HG02840 (cell line): ENCODE results near the gene ZRANB3.

ENCODE experiments used
- ATAC-seq: cut with Tn5 transposase; IDR thresholded peaks from one replicate; pipeline ENCODE4 v1.9.1; 2021; ENCODE audit warnings: mild to moderate bottlenecking, moderate library complexity, moderate number of reproducible peaks; ENCODE audit not compliant: unreplicated experiment, low FRiP score

ZRANB3 gene

DNA sequence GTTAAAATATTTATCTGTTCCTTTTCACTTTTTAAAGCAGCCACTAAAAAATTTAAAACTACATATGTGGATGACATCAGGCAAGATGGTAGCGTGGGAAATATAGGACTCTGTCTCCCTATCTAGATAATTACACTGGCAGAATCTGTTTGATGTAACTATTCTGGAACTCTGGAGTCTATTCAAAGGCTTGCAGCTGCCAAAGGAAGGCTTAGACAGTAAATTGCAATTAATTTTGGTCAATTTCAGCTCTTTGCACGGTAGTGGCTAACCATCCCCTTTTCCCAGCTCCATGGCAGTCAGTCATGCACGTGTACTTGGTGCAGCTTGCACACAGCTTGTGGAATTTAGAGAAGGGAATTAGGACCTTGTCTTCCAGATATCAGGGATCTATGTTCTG, 343.7 kb downstream of the ZRANB3 start:
- ATAC-seq, result no peak

DNA sequence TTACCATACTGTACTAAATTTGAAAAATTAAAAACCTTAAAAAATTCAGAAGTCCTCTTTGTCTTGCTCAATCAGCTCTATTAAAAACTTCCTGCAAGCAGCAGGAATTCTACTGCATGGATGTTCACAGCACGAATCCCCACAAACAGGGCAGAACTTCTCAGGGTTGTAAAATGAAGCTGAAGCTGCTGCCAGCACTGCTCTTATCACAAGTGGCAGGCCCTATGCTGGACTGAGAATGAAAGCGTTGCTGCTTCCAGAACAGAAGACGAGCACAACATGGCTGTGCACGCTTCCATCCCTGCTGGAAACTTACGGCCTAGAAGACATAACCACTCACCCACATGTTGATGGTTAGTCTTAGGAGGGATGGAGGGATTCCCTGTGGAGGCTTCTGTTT, 345.0 kb downstream of the ZRANB3 start:
- ATAC-seq, result no peak

DNA sequence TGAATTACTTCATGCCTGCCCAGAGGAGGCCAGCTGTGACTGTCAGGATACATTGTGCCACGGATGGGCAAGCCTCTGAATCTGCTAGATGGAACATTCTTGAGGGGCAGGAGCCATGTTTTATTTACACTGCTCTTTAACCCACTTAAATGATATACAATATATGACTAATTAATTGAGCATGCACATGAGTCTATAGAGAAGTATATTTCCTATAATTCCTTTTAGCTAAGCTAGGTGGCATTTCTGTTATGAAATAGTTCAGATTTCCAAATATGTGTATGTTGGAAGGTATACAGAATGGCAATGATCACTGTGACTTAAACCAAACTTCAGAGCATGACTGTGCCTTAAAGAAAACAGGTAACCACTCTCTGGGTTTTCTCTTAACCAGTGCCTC, 347.2 kb downstream of the ZRANB3 start:
- no peak for ATAC-seq

DNA sequence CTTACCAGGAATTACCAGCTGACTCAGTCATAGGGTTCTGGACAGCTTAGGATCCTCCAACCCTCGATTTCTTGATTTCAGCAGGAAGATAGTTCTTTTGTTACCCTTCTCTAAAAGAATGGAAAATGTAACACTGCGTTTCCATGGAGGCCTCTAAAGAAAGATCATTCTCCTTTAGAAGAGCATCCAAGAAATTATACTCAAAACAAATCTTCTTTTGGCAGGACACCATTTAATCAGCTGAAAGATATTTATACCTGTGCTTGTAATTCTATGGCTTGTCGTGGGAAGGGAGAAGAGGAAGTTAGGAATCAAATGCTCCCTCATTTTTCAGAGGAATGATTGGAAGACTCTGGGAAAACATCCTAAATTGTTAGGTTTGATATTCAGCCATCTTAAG, 348.4 kb downstream of the ZRANB3 start:
- no peak for ATAC-seq

DNA sequence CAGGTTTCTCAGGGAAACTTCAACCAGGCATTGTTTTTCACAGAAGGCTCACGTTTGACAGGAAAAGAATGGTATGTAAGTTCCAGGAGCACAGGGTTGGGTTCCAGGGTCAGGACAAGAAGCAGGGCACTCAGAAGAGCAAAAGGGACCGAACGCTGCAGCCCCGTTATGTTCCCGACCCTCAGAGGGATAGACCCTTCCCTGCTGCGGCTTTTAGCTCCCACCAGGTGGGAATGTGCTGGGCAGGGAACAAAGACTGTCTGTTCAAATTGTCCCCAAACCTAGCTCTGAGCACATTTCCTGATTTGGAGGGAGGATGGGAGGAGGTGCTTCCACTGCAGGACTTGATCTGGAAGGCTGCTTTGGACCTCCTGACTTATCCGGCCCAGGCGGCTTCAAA, 348.8 kb downstream of the ZRANB3 start:
- no peak for ATAC-seq

DNA sequence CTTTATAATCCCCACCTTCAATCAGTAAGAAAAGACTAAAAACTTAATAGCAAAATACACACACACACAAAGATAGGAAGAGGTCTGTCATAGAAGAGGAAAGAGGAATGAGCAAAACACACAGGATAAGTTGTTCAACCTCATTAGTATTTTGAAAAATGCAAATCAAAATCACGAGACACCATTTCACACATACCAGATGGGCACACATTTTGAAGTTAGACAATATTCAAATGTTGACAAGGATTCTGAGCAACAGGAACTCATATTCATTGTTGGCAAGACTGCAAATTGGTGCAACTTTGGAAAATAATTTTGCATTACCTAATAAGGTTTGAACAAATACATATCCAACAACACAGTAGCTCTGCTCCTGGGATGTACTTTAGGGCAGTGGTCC, 351.3 kb downstream of the ZRANB3 start:
- no peak for ATAC-seq

DNA sequence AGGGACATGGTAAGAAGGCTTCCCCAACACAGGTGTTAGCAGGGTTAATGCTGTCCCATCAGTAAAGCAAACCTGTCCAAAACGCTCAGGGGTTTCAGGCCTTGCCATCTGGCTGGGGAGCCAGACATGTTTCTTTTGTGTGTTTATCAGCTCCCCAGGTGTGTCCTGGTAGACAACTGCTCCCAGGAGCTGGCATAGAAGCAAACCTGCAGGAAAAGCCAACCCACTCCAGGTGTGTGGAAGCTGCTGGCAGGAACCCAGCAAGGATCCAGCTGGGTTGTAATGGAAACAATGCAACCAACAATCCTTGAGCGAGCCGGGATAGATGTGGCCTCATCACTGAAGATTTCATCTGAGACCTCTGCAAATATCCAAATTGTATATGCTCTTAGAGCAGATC, 355.8 kb downstream of the ZRANB3 start:
- no peak for ATAC-seq

DNA sequence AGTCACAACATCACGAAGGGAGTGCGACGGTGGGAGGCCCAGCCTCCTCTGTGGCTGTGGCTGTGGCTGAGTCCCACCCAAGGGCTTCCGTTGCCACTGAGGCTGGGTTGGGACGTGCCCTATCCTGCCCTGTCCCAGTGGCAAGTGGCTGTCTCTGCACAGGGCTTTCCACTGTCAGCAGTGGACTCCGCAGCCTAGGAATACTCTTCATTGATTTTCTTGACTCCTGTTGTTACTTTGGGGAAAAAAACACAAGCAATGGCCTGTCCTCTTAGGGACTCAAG, 356.3 kb downstream of the ZRANB3 start:
- no peak for ATAC-seq

DNA sequence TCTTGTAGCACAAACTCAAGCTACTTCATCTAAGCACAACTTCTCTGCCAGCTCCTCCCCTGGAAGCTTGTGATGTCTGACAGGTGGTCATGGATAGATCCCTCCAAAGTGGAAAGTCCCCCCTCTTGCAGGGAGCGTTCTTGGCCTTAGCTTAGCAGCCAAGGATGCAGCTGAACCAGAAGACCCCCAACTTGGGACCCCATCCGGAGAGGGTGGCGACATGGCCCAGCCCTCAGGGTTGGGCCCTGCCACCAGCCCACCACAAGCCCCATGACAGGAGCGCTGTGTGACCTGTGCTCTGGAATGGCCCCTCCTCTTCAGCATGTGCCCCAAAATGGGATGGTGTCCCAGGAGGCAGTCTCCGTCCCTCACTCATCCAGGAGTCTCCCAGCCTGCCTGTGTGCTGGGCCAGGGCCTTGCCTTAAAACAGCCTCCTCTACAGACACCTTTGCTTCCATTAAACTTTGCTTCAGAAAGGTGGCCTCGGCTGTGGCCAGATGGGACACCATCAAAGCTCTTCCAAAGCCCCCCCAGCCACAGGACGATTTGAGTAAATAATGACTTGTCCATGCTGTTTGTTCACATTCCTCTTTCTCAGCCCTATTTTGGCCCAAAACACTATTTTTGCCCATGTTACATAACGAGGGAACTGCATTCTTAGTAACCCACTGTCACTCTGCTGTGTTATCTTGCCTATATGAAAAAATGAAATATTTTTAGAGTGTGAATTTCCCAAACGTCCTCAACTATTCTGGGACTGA, 356.8 kb downstream of the ZRANB3 start:
- no peak for ATAC-seq

DNA sequence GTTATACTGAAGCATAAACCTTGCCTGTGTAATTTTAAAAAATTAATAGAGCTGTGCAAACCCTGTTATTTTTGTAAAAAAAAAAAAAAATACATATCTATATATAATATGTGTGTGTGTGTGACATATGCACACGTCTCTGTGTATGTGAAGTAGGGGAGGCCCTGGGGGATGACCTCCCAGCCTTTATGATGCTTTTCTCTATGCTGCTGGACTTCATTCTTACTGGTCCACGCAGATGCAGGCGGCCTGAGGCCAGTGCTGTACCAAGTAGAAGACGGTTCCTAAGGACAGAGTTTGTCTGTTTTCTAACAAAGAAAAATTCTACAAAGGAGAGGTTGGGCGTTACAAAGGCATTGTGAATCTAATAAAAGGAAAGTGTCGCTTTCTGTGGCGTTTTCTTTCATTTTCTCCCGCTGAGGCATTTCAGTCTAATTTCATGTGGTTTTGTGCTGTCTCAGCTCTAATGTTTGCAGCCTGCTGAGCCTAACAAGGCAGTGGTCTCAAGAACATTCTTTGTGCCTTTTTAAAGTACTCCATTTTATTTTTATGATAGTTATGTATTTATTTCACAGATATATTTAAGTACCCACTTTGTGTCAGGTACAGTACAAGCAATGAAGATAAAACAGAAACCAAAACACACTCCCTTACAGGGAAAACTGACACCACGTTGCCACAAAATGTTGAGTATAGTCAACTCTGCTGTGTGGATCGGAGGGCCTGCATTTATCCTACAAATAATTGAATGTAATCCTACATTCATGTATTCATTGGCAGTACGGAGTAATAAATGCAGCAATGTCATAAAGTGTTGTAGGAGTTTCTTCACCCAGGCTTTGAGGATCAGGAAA, 360.9 kb downstream of the ZRANB3 start:
- ATAC-seq, result no peak

DNA sequence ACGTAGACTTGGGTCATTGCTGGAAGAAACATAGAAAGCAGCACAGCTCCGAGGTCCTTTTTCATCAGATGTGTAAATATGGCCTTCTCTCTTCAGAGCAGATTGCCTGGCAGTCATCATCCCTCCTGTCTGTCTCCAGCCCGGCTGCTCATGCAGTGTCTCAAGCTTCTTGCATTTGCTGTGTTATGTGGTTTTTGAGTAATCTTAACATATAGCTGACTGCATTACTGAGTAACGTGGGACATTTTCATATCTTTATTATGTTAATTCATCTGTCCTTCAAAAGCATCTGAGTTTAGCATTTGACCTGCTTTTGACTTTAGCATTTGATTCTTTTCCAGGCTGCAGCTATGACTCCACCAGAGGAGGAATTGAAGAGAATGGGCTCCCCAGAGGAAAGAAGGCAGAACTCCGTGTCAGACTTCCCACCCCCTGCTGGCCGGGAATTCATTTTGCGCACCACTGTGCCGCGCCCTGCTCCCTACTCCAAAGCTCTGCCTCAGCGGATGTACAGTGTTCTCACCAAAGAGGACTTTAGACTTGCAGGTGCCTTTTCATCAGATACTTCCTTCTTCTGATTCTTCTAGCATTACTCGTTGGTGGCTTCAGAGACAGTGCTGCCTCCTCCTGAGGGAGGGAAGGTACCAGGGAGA, 362.7 kb downstream of the ZRANB3 start:
- no peak for ATAC-seq

DNA sequence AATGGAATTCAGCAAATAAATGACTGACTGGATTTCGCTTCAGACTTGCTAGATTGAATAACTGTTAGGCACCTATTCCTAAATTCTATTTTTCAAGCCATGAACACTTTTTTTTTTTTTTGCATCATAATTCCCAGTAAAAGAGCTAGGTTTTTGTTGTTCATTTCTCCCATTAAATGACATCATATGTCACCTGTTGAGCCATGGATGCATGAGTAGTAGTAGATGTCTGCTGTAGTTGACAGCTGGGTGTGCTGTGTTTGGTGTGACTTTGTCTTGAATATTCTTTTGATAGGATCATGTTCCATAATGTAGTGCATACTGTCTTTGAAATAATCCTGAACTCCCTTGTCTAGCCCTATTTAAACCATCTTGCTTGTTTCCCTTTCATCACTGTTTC, 363.7 kb downstream of the ZRANB3 start:
- no peak for ATAC-seq

DNA sequence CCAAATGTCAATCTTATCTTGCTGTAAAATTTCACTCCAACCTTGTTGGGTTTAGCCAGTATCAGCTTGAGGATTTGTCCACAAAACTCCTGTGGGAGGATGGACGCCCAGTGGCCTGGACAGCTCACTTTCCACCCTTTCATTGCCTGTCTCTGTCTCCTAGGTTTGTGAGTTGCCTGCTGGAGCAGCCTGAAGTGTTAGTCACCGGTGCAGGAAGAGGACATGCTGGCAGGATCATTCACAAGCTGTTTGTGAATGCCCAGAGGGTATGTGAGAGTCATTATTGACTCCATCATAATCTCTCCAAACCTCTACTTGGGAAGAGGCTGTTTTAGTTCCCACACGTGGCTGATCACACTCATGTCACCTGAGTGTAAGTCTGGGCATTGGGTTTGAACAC, 366.6 kb downstream of the ZRANB3 start:
- ATAC-seq, result no peak

DNA sequence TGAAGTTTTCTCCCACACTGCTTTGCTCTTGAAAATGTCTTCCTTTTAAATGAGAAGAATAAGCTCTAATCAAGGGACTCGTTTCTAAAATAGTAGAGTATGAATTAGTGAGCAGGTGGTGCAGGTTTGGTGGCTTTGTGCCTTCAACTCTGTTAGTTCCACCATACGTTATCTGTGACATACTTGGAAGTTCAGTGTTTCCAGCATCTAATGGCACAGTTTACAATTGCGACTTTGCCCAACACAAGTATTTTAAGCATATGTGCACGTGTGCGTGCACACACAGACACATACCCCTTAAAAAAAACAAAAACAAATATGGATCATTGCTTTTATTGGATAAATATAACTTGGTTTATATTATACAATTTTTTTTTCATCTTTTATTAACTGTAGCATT, 367.1 kb downstream of the ZRANB3 start:
- no peak for ATAC-seq

DNA sequence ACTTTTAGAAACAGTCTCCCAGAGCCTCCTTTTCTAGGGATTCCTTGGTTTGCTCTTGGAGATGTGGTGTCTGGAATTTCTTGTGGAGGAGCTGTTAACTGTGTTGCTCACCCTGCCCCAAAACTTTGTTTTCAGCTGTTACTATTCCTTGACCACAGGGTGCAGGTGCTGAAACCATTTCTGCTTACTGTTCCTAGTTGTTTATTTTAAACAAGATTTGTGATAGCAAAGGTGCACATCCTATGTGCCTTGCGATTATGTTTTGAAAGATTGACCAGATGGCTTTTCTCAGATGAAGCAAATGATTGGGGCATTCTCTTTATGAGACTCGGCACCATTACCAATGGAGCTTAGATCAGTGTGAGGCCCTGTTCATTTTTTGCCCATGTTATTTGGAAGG, 367.7 kb downstream of the ZRANB3 start:
- ATAC-seq, result no peak

DNA sequence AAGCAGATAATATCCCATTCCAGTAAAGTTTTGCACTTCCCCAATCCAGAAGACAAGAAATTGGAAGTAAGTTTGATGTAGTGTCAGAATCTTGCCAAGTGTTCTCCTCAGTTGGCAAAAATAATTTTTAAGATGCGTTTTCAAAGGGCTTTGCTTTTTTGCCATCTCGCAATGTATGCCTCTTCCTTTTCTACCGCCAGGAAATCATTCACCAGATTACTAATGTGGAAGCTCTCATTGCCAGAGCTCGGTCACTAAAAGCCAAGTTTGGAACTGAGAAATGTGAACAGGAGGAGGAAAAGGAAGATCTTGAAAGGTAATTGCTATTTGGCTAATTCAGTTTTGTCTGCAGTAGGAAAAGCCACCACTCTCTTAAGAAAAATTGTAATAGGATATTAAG, 368.2 kb downstream of the ZRANB3 start:
- no peak for ATAC-seq

DNA sequence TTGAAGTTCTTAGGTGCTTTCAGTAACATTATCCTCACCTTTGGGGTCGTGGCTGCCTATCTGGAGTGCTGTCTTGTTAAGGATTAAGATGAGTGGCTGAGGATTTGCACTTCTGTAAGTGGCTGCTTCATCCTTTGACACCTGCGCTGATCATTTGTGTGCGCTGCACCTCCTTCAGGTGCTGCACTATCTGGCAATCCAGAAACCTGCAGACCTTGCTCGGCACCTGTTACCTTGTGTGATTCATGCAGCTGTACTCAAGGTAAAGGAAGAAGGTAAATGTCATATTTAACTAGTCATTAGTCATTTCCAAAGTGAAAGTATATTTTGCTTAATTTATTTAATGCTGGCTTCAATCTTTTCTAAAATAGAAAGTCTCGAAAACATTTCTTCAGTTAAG, 368.6 kb downstream of the ZRANB3 start:
- no peak for ATAC-seq

DNA sequence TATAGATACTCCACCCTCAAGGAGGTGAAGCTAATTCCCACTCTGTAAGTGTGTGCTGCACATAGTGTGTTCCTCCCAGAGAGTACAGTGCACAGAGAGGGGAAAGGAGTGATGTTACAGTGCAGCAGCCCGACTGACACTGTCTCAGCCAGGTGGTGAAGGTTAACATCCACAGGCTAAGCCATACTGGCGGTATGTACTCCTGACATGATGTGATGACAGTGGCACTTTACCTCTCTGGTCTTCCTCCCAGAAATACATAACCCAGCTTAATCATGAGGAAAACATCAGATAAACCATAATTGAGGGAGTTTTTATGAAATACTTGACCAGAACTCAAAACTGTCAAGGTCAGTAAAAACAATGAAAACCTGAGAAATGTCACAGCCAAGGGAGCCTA, 371.8 kb downstream of the ZRANB3 start:
- ATAC-seq, result no peak

DNA sequence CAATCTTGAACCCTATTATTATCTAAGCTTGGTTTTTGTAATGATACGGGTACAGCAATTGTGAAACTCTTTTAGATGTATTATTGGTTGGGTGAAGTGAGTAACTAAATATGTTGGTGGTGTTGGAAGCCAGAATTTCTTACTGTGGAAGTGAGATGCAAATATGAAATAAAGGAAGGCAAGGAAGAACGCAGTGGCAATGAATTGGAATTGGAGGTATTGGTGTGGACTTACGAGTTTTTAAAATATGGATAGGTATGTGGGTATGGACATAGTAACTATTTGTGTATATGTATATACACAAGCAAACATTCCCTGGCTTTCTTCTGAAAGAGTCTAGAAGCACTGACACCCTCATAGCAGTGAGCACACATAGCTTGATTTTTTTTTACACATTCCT, 373.2 kb downstream of the ZRANB3 start:
- no peak for ATAC-seq

DNA sequence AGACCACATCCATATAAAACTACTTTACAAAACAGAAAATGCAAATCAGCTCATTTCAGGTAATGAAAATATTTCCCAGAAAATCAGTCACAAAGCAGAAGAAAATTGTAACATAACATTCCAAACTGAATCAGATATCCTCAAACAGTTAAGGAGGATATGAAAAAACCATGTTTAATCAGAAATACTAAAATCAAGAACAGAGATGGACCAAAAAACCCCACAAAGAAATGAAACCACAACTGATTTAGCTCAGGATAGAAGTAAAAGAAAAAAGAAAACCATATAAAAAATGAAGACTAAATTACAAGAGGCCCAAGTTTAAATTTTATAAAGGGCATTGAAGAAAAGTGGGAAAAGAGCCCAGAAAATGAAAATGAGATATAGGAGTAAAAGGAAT, 376.1 kb downstream of the ZRANB3 start:
- ATAC-seq, result no peak

DNA sequence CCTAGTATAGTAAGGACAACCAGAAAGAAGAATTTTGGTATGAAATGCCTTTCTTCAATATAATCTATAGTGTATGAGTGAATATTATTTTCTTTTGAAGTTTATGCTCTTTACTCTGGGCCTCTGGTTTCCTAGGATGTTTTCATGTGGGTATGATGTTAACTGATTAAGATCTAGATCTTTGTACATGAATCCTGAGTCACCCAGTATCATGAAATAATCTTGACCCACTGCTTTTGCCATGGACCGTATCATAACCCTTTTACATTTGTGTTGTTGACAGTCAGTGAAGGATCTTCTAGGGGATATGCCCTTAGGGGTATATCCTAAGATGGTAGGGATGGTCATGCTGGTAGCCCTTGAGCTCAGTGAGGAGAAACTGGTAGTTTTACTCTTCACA, 378.7 kb downstream of the ZRANB3 start:
- ATAC-seq, result no peak

DNA sequence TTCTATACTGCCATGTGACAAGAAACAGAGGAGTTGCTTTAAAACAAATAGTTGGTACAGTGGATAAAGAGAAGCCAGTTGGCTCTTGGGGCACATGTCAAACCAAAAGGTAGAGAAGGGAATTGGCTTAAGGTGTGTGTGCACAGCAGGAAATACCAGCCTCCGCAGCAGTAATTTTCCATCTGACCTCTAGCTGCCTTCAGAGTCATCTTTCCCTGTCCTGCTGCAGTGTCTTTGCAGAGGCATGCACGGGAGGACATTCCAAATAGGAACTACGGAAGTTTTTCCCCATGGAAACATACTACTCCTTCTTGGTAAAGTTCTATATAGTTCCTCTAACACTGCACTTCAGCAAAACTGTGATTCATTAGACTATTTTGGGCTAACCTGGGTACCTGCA, 379.4 kb downstream of the ZRANB3 start:
- no peak for ATAC-seq
